Effector memory CD4-positive, alpha-beta T cell (primary cell): ENCODE measurements around the gene ARHGAP15.
"Not testable (repeated sequence)": the region's sequence is repeated elsewhere in the genome, so short reads cannot be mapped to it uniquely, and the experiment has no call there.

Source experiments
- DNase-seq, 3 donors: peaks; one replicate each; pipeline ENCODE4 v3.0.0-alpha.2; 2020
- H3K27ac ChIP-seq: 2 replicates; pipeline ENCODE4 v1.7.0; 2013; ENCODE audit warnings: mild to moderate bottlenecking, low read length, moderate library complexity; ENCODE audit not compliant: insufficient read depth, poor library complexity, severe bottlenecking
- H3K27me3 ChIP-seq: replicated peaks from 2 replicates; pipeline ENCODE4 v1.7.0; 2013; ENCODE audit warnings: mild to moderate bottlenecking, low read length; ENCODE audit not compliant: insufficient read depth, control insufficient read depth, poor library complexity, severe bottlenecking
- H3K36me3 ChIP-seq: 2 replicates; pipeline ENCODE4 v1.7.0; 2013; ENCODE audit warnings: mild to moderate bottlenecking, low read length, moderate library complexity; ENCODE audit not compliant: control insufficient read depth, insufficient read depth
- H3K4me1 ChIP-seq: 2 replicates; pipeline ENCODE4 v1.7.0; 2013; ENCODE audit warnings: low read length, mild to moderate bottlenecking; ENCODE audit not compliant: control insufficient read depth, insufficient read depth, poor library complexity, severe bottlenecking
- H3K4me3 ChIP-seq: 2 replicates; pipeline ENCODE4 v1.7.0; 2013; ENCODE audit warnings: low read length, low read depth, mild to moderate bottlenecking; ENCODE audit not compliant: insufficient read depth, poor library complexity, severe bottlenecking
- H3K9me3 ChIP-seq: 2 replicates; pipeline ENCODE4 v1.7.0; 2013; ENCODE audit warnings: mild to moderate bottlenecking, low read length, moderate library complexity; ENCODE audit not compliant: control insufficient read depth

The ARHGAP15 gene

GRCh38 chr2:143541899-143542298, 412.7 kb downstream of the ARHGAP15 start:
- not testable (repeated sequence) for DNase-seq, H3K27me3 ChIP-seq, H3K27ac ChIP-seq

GRCh38 chr2:143545059-143545948, 416.1 kb downstream of the ARHGAP15 start:
- Histone ChIP-seq H3K36me3 (no peaks in the 10 kb centered on the region), H3K27ac (no peak overlapping the region), H3K27me3 (no peaks in the 10 kb centered on the region), H3K4me1 (peaks cover 4% of the 10 kb centered on the region), H3K9me3 (no peaks in the 10 kb centered on the region), H3K4me3 (no peak overlapping the region)
- no peak for DNase-seq

More at GRCh38 chr2:143541899-143542298, 412.7 kb downstream of the ARHGAP15 start:
- H3K4me3 ChIP-seq, H3K9me3 ChIP-seq, H3K36me3 ChIP-seq, H3K4me1 ChIP-seq: not testable (repeated sequence)

GRCh38 chr2:143545949-143546255, 416.7 kb downstream of the ARHGAP15 start:
- Histone ChIP-seq H3K4me3 (no peak overlapping the region), H3K4me1 (peaks cover 4% of the 10 kb centered on the region), H3K9me3 (no peaks in the 10 kb centered on the region), H3K27me3 (no peaks in the 10 kb centered on the region), H3K27ac (no peak overlapping the region), H3K36me3 (no peaks in the 10 kb centered on the region)
- no peak for DNase-seq

GRCh38 chr2:143548032-143548431, 418.8 kb downstream of the ARHGAP15 start:
- no peak overlapping the region for H3K27ac ChIP-seq
- no peaks in the 10 kb centered on the region for H3K27me3 ChIP-seq
- H3K9me3 ChIP-seq, result no peaks in the 10 kb centered on the region
- no peak for DNase-seq
- no peak overlapping the region for H3K4me3 ChIP-seq
- H3K4me1 ChIP-seq, result peaks cover 4% of the 10 kb centered on the region
- H3K36me3 ChIP-seq, result no peaks in the 10 kb centered on the region

- Histone ChIP-seq H3K4me1 (no peaks in the 10 kb centered on the region), H3K4me3 (no peak overlapping the region)
Measured at GRCh38 chr2:143550500-143550899, 421.3 kb downstream of the ARHGAP15 start.

GRCh38 chr2:143551971-143552650, 422.9 kb downstream of the ARHGAP15 start:
- no peak for DNase-seq
- Histone ChIP-seq H3K27me3 (no peaks in the 10 kb centered on the region), H3K36me3 (peaks cover 12% of the 10 kb centered on the region), H3K9me3 (no peaks in the 10 kb centered on the region), H3K4me1 (no peaks in the 10 kb centered on the region), H3K4me3 (no peak overlapping the region), H3K27ac (no peak overlapping the region)

More at GRCh38 chr2:143550500-143550899, 421.3 kb downstream of the ARHGAP15 start:
- no peaks in the 10 kb centered on the region for H3K27me3 ChIP-seq
- H3K9me3 ChIP-seq, result no peaks in the 10 kb centered on the region
- H3K36me3 ChIP-seq, result no peaks in the 10 kb centered on the region
- DNase-seq, result no peak
- H3K27ac ChIP-seq, result no peak overlapping the region

GRCh38 chr2:143553261-143553660, 424.0 kb downstream of the ARHGAP15 start:
- Histone ChIP-seq H3K27me3 (no peaks in the 10 kb centered on the region), H3K4me3 (no peak overlapping the region), H3K27ac (no peak overlapping the region), H3K36me3 (peaks cover 22% of the 10 kb centered on the region), H3K9me3 (no peaks in the 10 kb centered on the region), H3K4me1 (no peaks in the 10 kb centered on the region)
- no peak for DNase-seq

GRCh38 chr2:143558665-143559064, 429.4 kb downstream of the ARHGAP15 start:
- Histone ChIP-seq H3K9me3 (no peaks in the 10 kb centered on the region), H3K27me3 (no peaks in the 10 kb centered on the region), H3K36me3 (peaks cover 54% of the 10 kb centered on the region), H3K4me1 (no peaks in the 10 kb centered on the region), H3K27ac (no peak overlapping the region), H3K4me3 (no peak overlapping the region)
- DNase-seq, result no peak

GRCh38 chr2:143559147-143559546, 429.9 kb downstream of the ARHGAP15 start:
- H3K9me3 ChIP-seq, result no peaks in the 10 kb centered on the region
- H3K36me3 ChIP-seq, result peaks cover 54% of the 10 kb centered on the region
- no peak for DNase-seq
- H3K27me3 ChIP-seq, result no peaks in the 10 kb centered on the region
- no peaks in the 10 kb centered on the region for H3K4me1 ChIP-seq
- no peak overlapping the region for H3K4me3 ChIP-seq
- H3K27ac ChIP-seq, result no peak overlapping the region

GRCh38 chr2:143560724-143561123, 431.5 kb downstream of the ARHGAP15 start:
- Histone ChIP-seq H3K27me3 (no peaks in the 10 kb centered on the region), H3K27ac (no peak overlapping the region), H3K4me1 (no peaks in the 10 kb centered on the region), H3K4me3 (no peak overlapping the region), H3K9me3 (no peaks in the 10 kb centered on the region), H3K36me3 (peaks cover 54% of the 10 kb centered on the region)
- no peak for DNase-seq
